HG03460 (cell line): ENCODE results near the gene SPATA13.
"Not testable (repeated sequence)": the region's sequence is repeated elsewhere in the genome, so short reads cannot be mapped to it uniquely, and the experiment has no call there.

Experiments used
- ATAC-seq: cut with Tn5 transposase; IDR thresholded peaks from one replicate; pipeline ENCODE4 v1.9.1; 2021; ENCODE audit not compliant: unreplicated experiment

Gene SPATA13

GRCh38 chr13:24349778-24350664 is 189.5 kb downstream of the SPATA13 start:
- not testable (repeated sequence) for ATAC-seq

- no peak for ATAC-seq
Measured at GRCh38 chr13:24351423-24351822, 190.9 kb downstream of the SPATA13 start.

GRCh38 chr13:24353736-24354135 is 193.2 kb downstream of the SPATA13 start:
- no peak for ATAC-seq

GRCh38 chr13:24355103-24355502 is 194.6 kb downstream of the SPATA13 start:
- ATAC-seq: no peak

GRCh38 chr13:24356270-24356669 is 195.8 kb downstream of the SPATA13 start:
- ATAC-seq: no peak
